CD4-positive, alpha-beta T cell treated with Interleukin-2 at 100 ng/mL for 4 hours (primary cell): ENCODE results near the gene CX3CL1.
"Not testable (repeated sequence)": the region's sequence is repeated elsewhere in the genome, so short reads cannot be mapped to it uniquely, and the experiment has no call there.

Experiments used
- DNase-seq: peaks from one replicate; pipeline ENCODE4 v3.0.0-alpha.2; 2020; ENCODE audit warnings: low spot score

Gene CX3CL1

GRCh38 chr16:57372372-57373116 lies at the start of gene CX3CL1:
Gene CX3CL1, plus strand, starts transcription at chr16:57372490. Its CDS starts 79 bp downstream, at chr16:57372569.
- no peak for DNase-seq

- no peak for DNase-seq
Measured at GRCh38 chr16:57324749-57325148, 47.5 kb upstream of the CX3CL1 start.

DNA sequence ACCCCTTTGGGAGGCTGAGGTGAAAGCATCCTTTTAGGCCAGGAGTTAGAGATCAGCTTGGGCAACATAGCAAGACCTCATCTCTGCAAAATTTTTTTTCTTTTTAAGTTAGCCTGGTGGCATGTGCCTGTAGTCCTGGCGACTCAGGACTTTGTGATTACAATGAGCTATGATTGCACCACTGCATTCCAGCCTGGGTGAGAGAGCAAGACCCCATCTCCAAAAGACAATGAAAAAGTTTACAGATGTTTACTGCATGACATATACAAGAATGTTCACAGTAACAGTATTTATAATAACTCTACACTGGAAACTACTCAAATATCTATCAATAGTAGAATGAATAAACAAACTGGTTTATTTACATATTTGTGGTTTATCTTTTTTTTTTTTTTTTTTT lies 46.8 kb upstream of the CX3CL1 start:
- no peak for DNase-seq

- no peak for DNase-seq
Measured at GRCh38 chr16:57329718-57330327, 42.5 kb upstream of the CX3CL1 start.

DNA sequence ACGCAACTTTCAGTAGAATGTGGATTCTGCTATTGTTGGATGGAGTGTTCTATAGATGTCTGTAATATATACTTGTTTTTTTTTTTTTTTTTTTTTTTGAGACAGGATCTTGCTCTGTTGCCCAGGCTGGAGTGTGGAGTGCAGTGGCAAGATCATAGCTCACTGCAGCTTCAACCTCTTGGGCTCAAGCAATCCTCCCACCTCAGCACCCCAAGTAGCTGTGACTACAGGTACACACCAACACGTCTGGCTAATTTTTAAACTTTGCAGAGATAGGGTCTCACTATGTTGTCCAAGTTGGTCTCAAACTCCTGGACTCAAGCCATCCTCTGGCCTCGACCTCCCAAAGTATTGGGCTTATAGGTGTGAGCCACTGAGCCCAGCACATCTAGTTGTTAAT lies 40.9 kb upstream of the CX3CL1 start:
- DNase-seq, result no peak

GRCh38 chr16:57333402-57333801 lies 38.9 kb upstream of the CX3CL1 start:
- DNase-seq, result no peak

DNA sequence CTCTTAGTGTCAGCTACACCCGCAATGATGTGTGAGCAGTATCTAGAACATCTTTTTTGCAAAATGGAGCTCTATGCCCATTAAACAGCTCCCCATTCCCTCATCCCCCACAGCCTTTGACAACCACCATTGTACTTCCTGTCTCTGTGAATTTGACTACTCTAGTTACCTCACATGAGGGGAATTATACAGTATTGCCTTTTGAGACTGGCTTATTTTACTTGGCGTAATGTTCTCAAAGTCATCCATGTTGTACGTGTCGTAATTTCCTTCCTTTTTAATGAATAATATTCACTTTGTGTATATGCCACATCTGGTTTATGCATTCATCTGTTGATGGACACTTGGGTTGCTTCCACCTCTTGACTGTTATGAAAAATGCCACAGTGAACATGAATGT lies 36.9 kb upstream of the CX3CL1 start:
- DNase-seq, result no peak

DNA sequence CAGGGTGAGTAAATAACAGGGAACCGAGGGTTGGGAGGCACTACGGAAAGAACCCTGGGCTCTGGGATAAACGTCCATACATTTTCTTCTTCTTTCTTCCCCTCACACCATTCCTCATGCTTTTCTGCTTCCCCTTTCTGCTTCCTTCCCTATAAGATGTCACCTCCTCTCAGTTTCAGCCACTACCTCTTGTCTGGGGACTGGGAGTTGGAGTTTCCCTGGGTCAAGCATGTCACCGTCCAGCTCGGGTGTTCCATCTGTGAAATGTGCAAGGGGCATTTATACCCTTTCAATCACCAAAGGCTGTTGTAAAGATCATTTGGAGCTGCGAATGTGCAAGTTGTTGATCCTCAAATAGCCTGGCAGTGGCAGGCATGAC lies 31.2 kb upstream of the CX3CL1 start:
- DNase-seq, result no peak

GRCh38 chr16:57341441-57342303 lies 30.6 kb upstream of the CX3CL1 start:
- no peak for DNase-seq

DNA sequence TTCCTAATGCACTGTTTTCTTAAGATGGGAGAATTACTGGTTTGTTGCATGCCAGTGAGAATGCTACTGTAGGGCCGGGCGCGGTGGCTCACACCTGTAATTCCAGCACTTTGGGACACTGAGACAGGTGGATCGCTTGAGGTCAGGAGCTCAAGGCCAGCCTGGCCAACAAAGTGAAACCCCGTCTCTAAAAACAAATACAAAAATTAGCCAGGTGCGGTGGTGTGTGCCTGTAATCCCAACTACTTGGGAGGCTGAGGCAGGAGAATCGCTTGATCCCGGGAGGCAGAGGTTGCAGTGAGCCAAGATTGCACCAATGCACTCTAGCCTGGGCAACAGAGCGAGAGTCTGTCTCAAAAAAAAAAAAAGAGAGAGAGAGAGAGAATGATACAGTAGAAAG lies 29.7 kb upstream of the CX3CL1 start:
- not testable (repeated sequence) for DNase-seq

- no peak for DNase-seq
Measured at GRCh38 chr16:57343221-57343620, 29.1 kb upstream of the CX3CL1 start.

- not testable (repeated sequence) for DNase-seq
Measured at GRCh38 chr16:57344094-57344493, 28.2 kb upstream of the CX3CL1 start.

GRCh38 chr16:57345021-57345420 lies 27.3 kb upstream of the CX3CL1 start:
- no peak for DNase-seq

DNA sequence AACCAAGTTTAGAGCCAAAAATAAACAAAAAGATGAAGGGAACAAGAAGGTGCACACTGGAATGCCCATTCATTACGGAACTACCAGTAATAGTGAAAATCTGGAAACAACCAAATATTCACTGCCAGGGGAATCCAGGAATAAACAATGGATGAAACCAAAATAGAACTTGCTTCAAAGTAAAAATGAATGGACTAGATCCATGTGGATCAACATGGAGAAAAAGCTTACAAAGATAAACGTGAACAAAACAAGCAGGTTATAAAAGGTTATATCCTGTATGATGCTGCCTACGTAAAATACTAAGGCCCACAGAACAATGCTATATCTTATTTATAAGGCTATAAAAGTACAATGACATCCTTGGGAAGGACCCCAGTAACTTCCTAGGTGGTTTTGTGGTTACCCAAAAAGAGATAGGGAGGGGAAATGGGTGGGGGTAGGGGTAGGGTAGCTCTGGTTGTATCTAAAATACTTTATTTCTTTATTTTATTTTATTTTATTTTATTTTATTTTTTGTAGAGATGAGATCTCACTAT lies 26.6 kb upstream of the CX3CL1 start:
- no peak for DNase-seq

DNA sequence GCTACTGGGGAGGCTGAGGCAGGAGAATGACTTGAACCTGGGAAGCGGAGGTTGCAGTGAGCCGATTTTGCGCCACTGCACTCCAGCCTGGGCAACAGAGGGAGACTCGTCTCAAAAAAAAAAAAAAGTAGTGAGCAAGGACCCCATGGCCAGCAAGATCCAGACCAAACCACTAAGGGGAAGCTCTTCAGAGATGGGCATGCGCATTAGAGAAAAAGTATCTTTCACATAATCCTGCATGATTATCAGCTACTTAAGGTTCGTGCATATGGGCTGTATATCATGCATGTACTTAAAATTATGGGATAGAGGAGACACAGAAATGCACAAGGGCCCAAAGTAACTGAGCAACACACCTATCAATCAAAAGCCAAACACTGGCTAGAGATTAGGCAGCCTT lies 24.4 kb upstream of the CX3CL1 start:
- no peak for DNase-seq

- DNase-seq, result no peak
Measured at GRCh38 chr16:57348327-57348726, 24.0 kb upstream of the CX3CL1 start.

DNA sequence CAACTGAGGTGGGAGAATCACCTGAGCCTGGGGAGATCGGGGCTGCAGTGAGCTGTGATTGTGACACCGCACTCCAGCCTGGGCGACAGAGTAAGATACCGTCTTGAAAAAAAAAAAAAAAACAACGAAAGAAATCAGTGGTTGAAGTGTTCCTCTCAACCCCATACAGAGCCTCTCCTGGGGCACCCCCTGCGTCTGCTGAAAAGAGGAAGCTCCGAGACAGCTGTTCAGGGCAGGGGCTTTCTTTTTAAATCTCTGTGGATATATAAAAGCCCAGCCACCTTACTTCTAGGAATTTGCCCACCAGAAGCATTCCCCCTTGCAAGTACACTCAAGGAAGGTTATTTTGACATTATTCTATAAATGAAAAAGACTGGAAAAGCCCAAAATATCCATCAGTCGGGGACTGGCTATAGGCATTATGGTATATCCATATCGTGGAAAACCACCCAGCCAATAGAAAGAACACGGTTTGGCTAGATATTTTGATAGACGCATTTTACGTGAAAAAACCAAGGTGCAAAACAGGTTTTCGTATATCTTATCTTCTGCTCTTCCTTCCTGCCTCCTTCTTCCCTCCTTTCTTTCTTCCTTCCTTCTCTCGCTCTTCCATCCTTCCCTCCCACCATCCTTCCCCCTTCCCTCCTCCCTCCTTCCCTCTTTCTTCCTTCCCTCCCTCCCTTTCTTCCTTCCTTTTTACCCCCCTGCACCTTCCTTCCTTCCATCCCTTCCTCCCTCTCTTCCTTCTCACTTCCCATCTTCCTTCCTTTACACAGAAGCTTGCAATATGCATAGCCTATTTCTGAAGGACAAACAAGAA lies 22.9 kb upstream of the CX3CL1 start:
- no peak for DNase-seq

GRCh38 chr16:57352636-57353047 lies 19.6 kb upstream of the CX3CL1 start:
- DNase-seq, result no peak

GRCh38 chr16:57354311-57354710 lies 18.0 kb upstream of the CX3CL1 start:
- DNase-seq, result no peak

DNA sequence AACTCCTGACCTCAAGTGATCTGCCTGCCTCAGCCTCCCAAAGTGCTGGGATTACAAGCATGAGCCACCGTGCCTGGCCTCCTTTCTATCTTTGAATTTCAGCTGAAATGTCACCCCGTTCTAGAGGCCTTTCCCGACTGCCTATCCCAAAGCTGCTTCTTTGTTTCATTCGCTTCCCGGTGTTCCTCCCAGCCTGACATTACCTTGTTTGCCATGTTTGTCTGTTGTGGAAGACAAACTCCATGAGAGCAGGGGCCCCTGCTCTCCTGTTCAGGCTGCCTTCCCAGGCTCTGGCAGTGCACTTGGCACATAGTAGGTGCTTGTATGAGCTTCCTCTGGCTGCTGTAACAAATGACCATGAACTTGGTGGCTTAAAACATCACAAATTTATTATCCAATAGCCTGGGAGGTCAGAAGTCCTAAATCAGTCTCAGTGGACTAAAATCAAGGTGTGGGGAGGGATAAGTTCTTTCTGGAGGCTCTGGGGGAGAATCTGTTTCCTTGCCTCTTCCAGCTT lies 16.3 kb upstream of the CX3CL1 start:
- DNase-seq, result no peak

GRCh38 chr16:57356547-57356946 lies 15.7 kb upstream of the CX3CL1 start:
- no peak for DNase-seq
